NCI-H2081 treated with DMSO at 0.1 percent for 48 hours (cell line): ENCODE results near the gene TNFRSF19.
"Not testable (repeated sequence)": the region's sequence is repeated elsewhere in the genome, so short reads cannot be mapped to it uniquely, and the experiment has no call there.

Experiments used
- DNase-seq: peaks from one replicate; lab custom pipeline; 2025; lab: John Stamatoyannopoulos, UW

Gene TNFRSF19

GRCh38 chr13:23570921-23571315, 706 bp downstream of the TNFRSF19 start:
- no peak for DNase-seq

GRCh38 chr13:23571431-23571830, 1.2 kb downstream of the TNFRSF19 start:
- DNase-seq, result no peak

GRCh38 chr13:23572836-23573235, 2.6 kb downstream of the TNFRSF19 start:
- DNase-seq, result no peak

- no peak for DNase-seq
Measured at GRCh38 chr13:23574421-23575145, 4.4 kb downstream of the TNFRSF19 start.

GRCh38 chr13:23575632-23576031, 5.4 kb downstream of the TNFRSF19 start:
- no peak for DNase-seq

- DNase-seq, result no peak
Measured at GRCh38 chr13:23578411-23579071, 8.3 kb downstream of the TNFRSF19 start.

GRCh38 chr13:23579072-23579895, 9.1 kb downstream of the TNFRSF19 start:
- no peak for DNase-seq

- no peak for DNase-seq
Measured at GRCh38 chr13:23579896-23580683, 9.9 kb downstream of the TNFRSF19 start.

GRCh38 chr13:23580684-23581060, 10.5 kb downstream of the TNFRSF19 start:
- DNase-seq, result no peak

- no peak for DNase-seq
Measured at GRCh38 chr13:23583491-23583890, 13.3 kb downstream of the TNFRSF19 start.

- no peak for DNase-seq
Measured at GRCh38 chr13:23584275-23584674, 14.1 kb downstream of the TNFRSF19 start.

- no peak for DNase-seq
Measured at GRCh38 chr13:23586336-23586735, 16.1 kb downstream of the TNFRSF19 start.

- no peak for DNase-seq
Measured at GRCh38 chr13:23588666-23589065, 18.5 kb downstream of the TNFRSF19 start.

- no peak for DNase-seq
Measured at GRCh38 chr13:23592596-23592995, 22.4 kb downstream of the TNFRSF19 start.

GRCh38 chr13:23593148-23593547, 22.9 kb downstream of the TNFRSF19 start:
- no peak for DNase-seq

- DNase-seq, result not testable (repeated sequence)
Measured at GRCh38 chr13:23594290-23594689, 24.1 kb downstream of the TNFRSF19 start.

- no peak for DNase-seq
Measured at GRCh38 chr13:23598369-23598768, 28.2 kb downstream of the TNFRSF19 start.

- DNase-seq, result no peak
Measured at GRCh38 chr13:23599083-23599925, 29.1 kb downstream of the TNFRSF19 start.

GRCh38 chr13:23600100-23600499, 29.9 kb downstream of the TNFRSF19 start:
- DNase-seq, result no peak

GRCh38 chr13:23600534-23600933, 30.3 kb downstream of the TNFRSF19 start:
- no peak for DNase-seq

GRCh38 chr13:23605831-23606230, 35.6 kb downstream of the TNFRSF19 start:
- DNase-seq, result no peak
